Esophagus muscularis mucosa (tissue), 4 donors: Measurements from ENCODE around the gene CIAPIN1. TPM values are rescaled to one million over a fixed set of nuclear protein-coding genes. Genes with fewer than 3 reads are reported as not detected.

ENCODE experiments used
- DNase-seq: peaks from one replicate; pipeline ENCODE4 v3.0.0-alpha.2; 2017; ENCODE audit errors: extremely low spot score
- H3K27ac ChIP-seq, 4 donors: fragments of 200-600 bp; sonication (generic); replicated peaks in 1 of 4; 1 replicate in 3 of 4; 2 replicates in 1 of 4; pipeline ENCODE4 v1.5.1; 2016 to 2019; ENCODE audit warnings: mild to moderate bottlenecking in 1 of 4
- H3K27me3 ChIP-seq, 4 donors: fragments of 200-600 bp; sonication (generic); one replicate each; pipeline versions ENCODE4 v1.5.1 to v1.6.0; 2016 to 2019
- H3K36me3 ChIP-seq, 4 donors: fragments of 200-600 bp; sonication (generic); one replicate each; pipeline ENCODE4 v1.5.1; 2016 to 2019
- H3K4me1 ChIP-seq, 4 donors: fragments of 200-600 bp; sonication (generic); one replicate each; pipeline ENCODE4 v1.5.1; 2016 to 2019
- H3K4me3 ChIP-seq, 4 donors: fragments of 200-600 bp; sonication (generic); 1 replicate in 2 of 4; 2 replicates in 2 of 4; pipeline ENCODE4 v1.5.1; 2016 to 2019; ENCODE audit warnings: mild to moderate bottlenecking in 4 of 4, moderate library complexity in 1 of 4
- H3K9me3 ChIP-seq, 4 donors: fragments of 200-600 bp; sonication (generic); 1 replicate in 3 of 4; 2 replicates in 1 of 4; pipeline ENCODE4 v1.5.1; 2016 to 2019
- EP300 ChIP-seq: sonication (generic); formaldehyde crosslinking; IDR thresholded peaks from one replicate; pipeline ENCODE4 v1.6.1; 2017; ENCODE audit warnings: antibody characterized with exemption
- POLR2A ChIP-seq: fragments of 450-650 bp; IDR thresholded peaks from one replicate; pipeline ENCODE4 v1.6.1; 2017; ENCODE audit warnings: antibody characterized with exemption, moderate library complexity, mild to moderate bottlenecking, low read depth
- POLR2AphosphoS5 ChIP-seq, 2 donors: sonication (generic); formaldehyde crosslinking; IDR thresholded peaks; one replicate each; pipeline ENCODE4 v1.6.1; 2017; ENCODE audit warnings: antibody characterized with exemption in 2 of 2
- WGBS: methylation state at CpG from one replicate; pipeline ENCODE4 v1.1.5; 2018; 5-methylcytosine and 5-hydroxymethylcytosine counted together
- intact Hi-C: fragments of 100-400 bp; cut with DNase I; formaldehyde crosslinking; loops from one replicate; pipeline ENCODE4 v1.15.1; 2023
- total RNA-seq, 4 donors: library from RNA; depleted of rRNA; stranded (reverse); fragments of >200 nt; gene quantifications; one replicate each; pipeline versions ENCODE4 v1.1.0 to v1.2.1, GENCODE V29; 2016
- TF ChIP-seq, protein P1 (sequence below), 3 experiments: fragments of 200-600 bp in 2 of 3; fragments of 450-650 bp in 1 of 3; sonication (generic) in 2 of 3; IDR thresholded peaks; one replicate each; pipeline ENCODE4 v1.5.1; 2017 to 2019; ENCODE audit warnings: antibody characterized with exemption in 3 of 3, mild to moderate bottlenecking in 2 of 3, moderate library complexity in 1 of 3

Gene CIAPIN1
- total RNA-seq, 4 donors from 2014 or later: 24.0 to 27.0 (median 26.0) TPM

GRCh38 chr16:57409870-57410587, 37.2 kb downstream of the CIAPIN1 start:
- intact Hi-C loops: no loop called here
- no peaks in the 10 kb centered on the region for H3K27me3 ChIP-seq
- no peak overlapping the region for H3K4me3 ChIP-seq
- no peaks in the 10 kb centered on the region for H3K36me3 ChIP-seq
- H3K27ac ChIP-seq: peak overlapping the region in 2 of 4 donors; percentile 8 to 26
- H3K9me3 ChIP-seq: no peaks in the 10 kb centered on the region
- no peak for TF ChIP-seq POLR2A
- TF ChIP-seq, protein P1, sequence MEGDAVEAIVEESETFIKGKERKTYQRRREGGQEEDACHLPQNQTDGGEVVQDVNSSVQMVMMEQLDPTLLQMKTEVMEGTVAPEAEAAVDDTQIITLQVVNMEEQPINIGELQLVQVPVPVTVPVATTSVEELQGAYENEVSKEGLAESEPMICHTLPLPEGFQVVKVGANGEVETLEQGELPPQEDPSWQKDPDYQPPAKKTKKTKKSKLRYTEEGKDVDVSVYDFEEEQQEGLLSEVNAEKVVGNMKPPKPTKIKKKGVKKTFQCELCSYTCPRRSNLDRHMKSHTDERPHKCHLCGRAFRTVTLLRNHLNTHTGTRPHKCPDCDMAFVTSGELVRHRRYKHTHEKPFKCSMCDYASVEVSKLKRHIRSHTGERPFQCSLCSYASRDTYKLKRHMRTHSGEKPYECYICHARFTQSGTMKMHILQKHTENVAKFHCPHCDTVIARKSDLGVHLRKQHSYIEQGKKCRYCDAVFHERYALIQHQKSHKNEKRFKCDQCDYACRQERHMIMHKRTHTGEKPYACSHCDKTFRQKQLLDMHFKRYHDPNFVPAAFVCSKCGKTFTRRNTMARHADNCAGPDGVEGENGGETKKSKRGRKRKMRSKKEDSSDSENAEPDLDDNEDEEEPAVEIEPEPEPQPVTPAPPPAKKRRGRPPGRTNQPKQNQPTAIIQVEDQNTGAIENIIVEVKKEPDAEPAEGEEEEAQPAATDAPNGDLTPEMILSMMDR (IDR thresholded peaks at IDR 0.05): no peak
- 73% methylated on average over 6 of the region's 14 CpGs for WGBS
- DNase-seq: no peak
- H3K4me1 ChIP-seq: peaks cover 10 to 21% (median 16%) of the 10 kb centered on the region in 4 donors

DNA sequence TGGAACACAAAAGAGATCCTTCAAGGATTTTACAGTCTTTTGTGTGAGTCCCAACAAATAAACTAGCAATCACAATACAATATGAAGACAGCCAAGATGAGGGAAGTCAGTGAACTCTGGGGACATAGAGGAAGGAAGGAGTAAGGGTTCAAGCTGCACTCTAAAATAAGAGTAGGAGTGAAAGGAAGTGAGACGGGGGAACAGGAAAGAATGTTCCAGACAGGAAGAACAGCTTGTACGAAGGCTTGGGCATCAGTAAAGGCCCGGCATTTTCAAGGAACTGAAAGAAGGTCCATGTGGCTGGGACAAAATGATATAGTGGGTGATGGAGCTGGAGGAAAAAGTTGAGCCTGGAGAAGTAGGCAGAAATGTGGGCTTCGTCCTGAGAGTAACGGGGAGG, 38.1 kb downstream of the CIAPIN1 start:
- TF ChIP-seq POLR2AphosphoS5 (IDR thresholded peaks at IDR 0.05): peak; percentile 30 to 31
- no peak for TF ChIP-seq POLR2A
- peak overlapping the region in 3 of 4 donors; percentile 8 to 55 (median 16) for H3K27ac ChIP-seq
- H3K4me3 ChIP-seq: no peak overlapping the region
- H3K9me3 ChIP-seq: no peaks in the 10 kb centered on the region
- intact Hi-C loops: no loop called here
- H3K27me3 ChIP-seq: no peaks in the 10 kb centered on the region
- WGBS: 70% methylated on average over 5 of the region's 5 CpGs
- no peaks in the 10 kb centered on the region for H3K36me3 ChIP-seq
- DNase-seq: no peak
- H3K4me1 ChIP-seq: peaks cover 10 to 21% (median 16%) of the 10 kb centered on the region in 4 donors

DNA sequence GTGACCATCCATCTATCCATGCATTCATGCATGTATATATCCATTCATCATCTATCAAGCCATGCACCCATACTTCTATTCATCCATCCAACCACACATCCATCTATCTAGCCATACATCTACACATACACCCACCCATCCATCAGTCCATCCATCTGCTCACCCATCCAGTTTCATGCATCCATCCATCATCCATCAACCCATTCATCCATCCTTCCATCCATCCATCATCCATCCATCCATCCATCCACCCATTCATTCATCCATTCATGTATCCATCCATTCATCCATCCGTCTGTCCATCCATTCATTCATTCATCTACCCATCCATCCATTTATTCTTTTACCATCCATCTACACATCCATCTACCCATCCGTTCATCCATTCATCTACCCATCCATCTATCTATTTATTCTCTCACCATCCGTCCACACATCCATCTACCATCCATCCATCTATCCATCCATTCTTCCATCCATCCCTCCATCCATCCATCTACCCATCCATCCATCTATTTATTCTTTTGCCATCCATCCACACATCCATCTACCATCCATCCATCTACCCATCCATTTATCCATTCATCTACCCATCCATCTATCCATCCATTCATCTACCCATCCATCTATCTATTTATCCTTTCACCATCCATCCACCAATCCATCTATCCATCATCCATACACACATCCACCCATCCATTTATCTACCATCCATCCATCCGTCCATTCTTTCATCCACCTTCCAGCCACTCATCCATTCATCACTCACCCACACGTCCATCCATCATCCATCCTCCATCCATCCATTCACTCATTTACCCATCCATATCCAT, 39.4 kb downstream of the CIAPIN1 start:
- WGBS: 89% methylated on average over 5 of the region's 5 CpGs
- no peak overlapping the region for H3K27ac ChIP-seq
- H3K4me1 ChIP-seq: peaks cover 10 to 21% (median 16%) of the 10 kb centered on the region in 4 donors
- no peak for DNase-seq
- H3K9me3 ChIP-seq: no peaks in the 10 kb centered on the region
- no peaks in the 10 kb centered on the region for H3K27me3 ChIP-seq
- no peaks in the 10 kb centered on the region for H3K36me3 ChIP-seq
- intact Hi-C loops: no loop called here
- no peak overlapping the region for H3K4me3 ChIP-seq
- TF ChIP-seq EP300: no peak
- no peak for TF ChIP-seq POLR2AphosphoS5 (IDR thresholded peaks at IDR 0.05)
- TF ChIP-seq, protein P1 (IDR thresholded peaks at IDR 0.05): no peak
- no peak for TF ChIP-seq POLR2A

- no peak overlapping the region for H3K4me3 ChIP-seq
- H3K36me3 ChIP-seq: no peaks in the 10 kb centered on the region
- DNase-seq: no peak
- WGBS: 65% methylated on average over 2 of the region's 2 CpGs
- intact Hi-C loops: no loop called here
- H3K9me3 ChIP-seq: no peaks in the 10 kb centered on the region
- H3K27ac ChIP-seq: no peak overlapping the region
- TF ChIP-seq POLR2A: no peak
- TF ChIP-seq POLR2AphosphoS5 (IDR thresholded peaks at IDR 0.05): no peak
- TF ChIP-seq EP300: no peak
- TF ChIP-seq, protein P1 (IDR thresholded peaks at IDR 0.05): no peak
- H3K27me3 ChIP-seq: no peaks in the 10 kb centered on the region
- peaks cover 10 to 21% (median 16%) of the 10 kb centered on the region in 4 donors for H3K4me1 ChIP-seq
Measured at GRCh38 chr16:57406881-57407280, 40.3 kb downstream of the CIAPIN1 start.

- DNase-seq: no peak
- no peaks in the 10 kb centered on the region for H3K36me3 ChIP-seq
- no peak overlapping the region for H3K4me3 ChIP-seq
- 75% methylated on average over 3 of the region's 3 CpGs for WGBS
- no peak overlapping the region for H3K27ac ChIP-seq
- H3K27me3 ChIP-seq: no peaks in the 10 kb centered on the region
- peaks cover 4 to 13% (median 8%) of the 10 kb centered on the region in 4 donors for H3K4me1 ChIP-seq
- no peaks in the 10 kb centered on the region for H3K9me3 ChIP-seq
- TF ChIP-seq EP300: no peak
- TF ChIP-seq, protein P1 (IDR thresholded peaks at IDR 0.05): no peak
- no peak for TF ChIP-seq POLR2AphosphoS5 (IDR thresholded peaks at IDR 0.05)
- TF ChIP-seq POLR2A: no peak
- intact Hi-C loops: no loop called here
Measured at GRCh38 chr16:57405097-57405496, 42.1 kb downstream of the CIAPIN1 start.
